ENCODE measurements around the gene VPS36. TPM values are rescaled to one million over a fixed set of nuclear protein-coding genes. Genes with fewer than 3 reads are reported as not detected.

Gene VPS36
- total and polyA plus RNA-seq, 2 of the 8 experiments (the other 6 are each of a cell fraction or from before 2014, with no cell fraction given), result 14.1 to 19.8 TPM

DNA sequence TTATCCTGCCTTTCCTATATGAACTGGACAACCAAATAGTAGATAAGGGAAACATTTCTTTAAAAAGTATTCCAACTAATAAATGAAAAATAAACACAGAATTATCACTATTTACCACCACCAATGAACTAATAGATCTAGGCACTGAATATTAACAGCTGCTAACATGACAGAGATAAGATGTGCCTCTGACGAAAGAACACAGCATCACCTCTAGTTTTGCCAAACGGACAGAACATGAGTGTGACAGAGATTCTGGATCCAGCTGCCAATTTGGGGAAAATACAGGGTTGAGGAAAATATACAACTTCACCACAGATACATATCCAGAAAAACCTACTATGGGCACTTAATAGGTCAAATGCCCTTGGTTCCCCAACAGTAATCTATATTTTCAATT is 18.0 kb downstream of the VPS36 start:
- no peak overlapping the region for H2BK120ac ChIP-seq (replicated peaks; ENCODE audit: low read depth, low read length)
- no peak overlapping the region for H2AK5ac ChIP-seq (ENCODE audit: low read depth, low read length)

More for the DNA sequence above, 18.0 kb downstream of the VPS36 start:
- POLR2A ChIA-PET (ENCODE audit: partially characterized antibody), result no interaction called here
- Histone ChIP-seq H4K91ac (replicated peaks; ENCODE audit: insufficient read length, low read length) (no peak overlapping the region), H3K79me1 (ENCODE audit: low read depth, low read length) (no peaks in the 10 kb centered on the region), H3K14ac (ENCODE audit: insufficient read length) (no peak overlapping the region), H2BK5ac (ENCODE audit: low read depth, low read length) (no peak overlapping the region), H2BK12ac (ENCODE audit: low read depth, low read length) (no peak overlapping the region), H3K4me2 (ENCODE audit: insufficient read depth in 1 of 2, low read depth in 2 of 2, low read length in 2 of 2) (no peak overlapping the region), H4K5ac (ENCODE audit: insufficient read length, low read depth, low read length) (no peak overlapping the region), H3K23ac (ENCODE audit: insufficient read length) (no peak overlapping the region), H3K9ac (replicated peaks in 1 of 4; ENCODE audit: extremely low read depth in 1 of 4, low read depth in 3 of 4, low read length in 3 of 4) (no peak overlapping the region), H3K36me3 (ENCODE audit: control insufficient read depth in 2 of 4, insufficient read depth in 4 of 4, low read length in 3 of 4) (peaks cover 0 to 27% (median 3%) of the 10 kb centered on the region in 4 experiments; a peak in 4 of 8 replicates), H3K4me1 (replicated peaks in 1 of 4; ENCODE audit: control insufficient read depth in 3 of 4, insufficient read depth in 4 of 4, low read length in 3 of 4) (no peaks in the 10 kb centered on the region), H3K4ac (replicated peaks; ENCODE audit: insufficient read length, low read depth, low read length) (no peak overlapping the region), H2BK15ac (ENCODE audit: low read length) (no peak overlapping the region), H2AFZ (ENCODE audit: low read length) (no peak overlapping the region), H4K8ac (ENCODE audit: extremely low read depth, insufficient read depth, low read length) (no peak overlapping the region), H3K56ac (replicated peaks; ENCODE audit: insufficient read length, low read depth, low read length) (no peak overlapping the region), H3K9me3 (ENCODE audit: insufficient read depth in 2 of 2, low read depth in 1 of 2, low read length in 1 of 2) (no peaks in the 10 kb centered on the region), H2BK20ac (ENCODE audit: low read length) (no peak overlapping the region), H3K27ac (ENCODE audit: low read depth, low read length) (no peak overlapping the region), H4K20me1 (replicated peaks in 1 of 2; ENCODE audit: control insufficient read depth in 1 of 2, insufficient read depth in 2 of 2, low read length in 2 of 2) (no peaks in the 10 kb centered on the region), H3K18ac (ENCODE audit: extremely low read depth, low read length) (no peak overlapping the region), H3K79me2 (ENCODE audit: control insufficient read depth in 1 of 2, insufficient read depth in 2 of 2, low read length in 2 of 2) (no peaks in the 10 kb centered on the region), H3K23me2 (ENCODE audit: low read depth, low read length) (no peaks in the 10 kb centered on the region), H3K27me3 (replicated peaks in 1 of 4; ENCODE audit: control insufficient read depth in 3 of 4, extremely low read depth in 1 of 4, insufficient read depth in 3 of 4, low read length in 3 of 4) (no peaks in the 10 kb centered on the region), H3K4me3 (ENCODE audit: extremely low read depth in 1 of 4, insufficient read depth in 2 of 4, low read depth in 3 of 4, low read length in 4 of 4) (no peak overlapping the region)
- DNase-seq (ENCODE audit: low read depth in 1 of 2, low spot score in 2 of 2), result no peak
- 91% methylated on average over 2 of the region's 2 CpGs; no CpG with 5 or more reads in 1 of the 2 experiments for WGBS, 2 experiments (ENCODE audit: extremely low coverage in 1 of 2, insufficient coverage in 1 of 2, insufficient read length in 1 of 2, insufficient replicate concordance in 2 of 2, low coverage in 1 of 2, low lambda C conversion rate in 2 of 2, missing lambda C conversion rate in 1 of 2)
- CTCF ChIA-PET (ENCODE audit: partially characterized antibody), result interaction anchor here (2.6 kb wide), 1 partner anchor 18 kb away, joined by 10 read pairs; the partner anchor contains the start of gene VPS36
- no peak for FAIRE-seq
- no peak for TF ChIP-seq CBX8 (IDR thresholded peaks at IDR 0.05; ENCODE audit: borderline replicate concordance, low read depth, low read length)
- no peak for TF ChIP-seq SUZ12 (IDR thresholded peaks at IDR 0.05; ENCODE audit: low read length)

All from H1 (cell line).